HepG2 (cell line): Measurements from ENCODE around the gene NDRG2. TPM values are rescaled to one million over a fixed set of nuclear protein-coding genes. Genes with fewer than 3 reads are reported as not detected.

Experiments used
- CC2D1A ChIP-seq: sonication (generic); formaldehyde crosslinking; IDR thresholded peaks from 2 replicates; pipeline ENCODE4 v1.8.1; 2023; ENCODE audit warnings: mild to moderate bottlenecking, missing genetic modification reagents
- CHD2 ChIP-seq: IDR thresholded peaks from 2 replicates; pipeline ENCODE4 v1.6.1; 2011; ENCODE audit warnings: low read depth, low read length, improper control_type of control experiment
- HOXA5 ChIP-seq: sonication (generic); formaldehyde crosslinking; IDR thresholded peaks from 2 replicates; pipeline ENCODE4 v1.4.0; 2020; ENCODE audit warnings: missing genetic modification reagents
- JUN ChIP-seq: sonication (generic); formaldehyde crosslinking; IDR thresholded peaks from 2 replicates; pipeline ENCODE4 v1.4.0; 2020; ENCODE audit warnings: mild to moderate bottlenecking, missing genetic modification reagents
- MYPOP ChIP-seq: sonication (generic); formaldehyde crosslinking; IDR thresholded peaks from 2 replicates; pipeline ENCODE4 v1.8.1; 2023; ENCODE audit warnings: mild to moderate bottlenecking, moderate library complexity, missing genetic modification reagents
- PAXIP1 ChIP-seq: sonication (generic); formaldehyde crosslinking; conservative IDR thresholded peaks from 2 replicates; pipeline ENCODE4 v1.4.0; 2020; ENCODE audit warnings: mild to moderate bottlenecking, missing genetic modification reagents, moderate library complexity
- RAD51 ChIP-seq: fragments of 450-650 bp; IDR thresholded peaks from 2 replicates; pipeline ENCODE4 v1.6.1; 2016; ENCODE audit warnings: borderline replicate concordance
- RXRA ChIP-seq: sonication (generic); formaldehyde crosslinking; IDR thresholded peaks from 2 replicates; pipeline ENCODE4 v1.5.1; 2020; ENCODE audit warnings: missing genetic modification reagents
- SNAPC2 ChIP-seq: sonication (generic); formaldehyde crosslinking; IDR thresholded peaks from 2 replicates; pipeline ENCODE4 v1.8.1; 2022; ENCODE audit warnings: mild to moderate bottlenecking, missing genetic modification reagents
- THAP8 ChIP-seq: sonication (generic); formaldehyde crosslinking; IDR thresholded peaks from 2 replicates; pipeline ENCODE4 v1.5.1; 2020; ENCODE audit warnings: missing genetic modification reagents, mild to moderate bottlenecking, borderline replicate concordance
- ZHX2 ChIP-seq, 2 experiments: sonication (generic) in 1 of 2; formaldehyde crosslinking in 1 of 2; IDR thresholded peaks; 2 replicates each; pipeline versions ENCODE4 v1.6.1 to v1.9.0; 2014 to 2022; ENCODE audit warnings: antibody characterized with exemption in 1 of 2, borderline replicate concordance in 1 of 2, inconsistent platforms in 1 of 2, low read depth in 1 of 2, missing genetic modification reagents in 1 of 2
- ZNF234 ChIP-seq: sonication (generic); formaldehyde crosslinking; conservative IDR thresholded peaks from 2 replicates; pipeline ENCODE4 v1.5.1; 2020; ENCODE audit warnings: mild to moderate bottlenecking, missing genetic modification reagents
- ZNF703 ChIP-seq: sonication (generic); formaldehyde crosslinking; IDR thresholded peaks from 2 replicates; pipeline ENCODE4 v1.5.1; 2020; ENCODE audit warnings: missing genetic modification reagents, mild to moderate bottlenecking, moderate library complexity, borderline replicate concordance
- polyA plus RNA-seq, 8 experiments: library from polyadenylated mRNA; depleted of rRNA in 3 of 8; stranded (reverse) in 7 of 8; unstranded in 1 of 8; fragments of >200 nt; fragmentation: Illumina TruSeq in 4 of 8; extraction: Trizol in 4 of 8; gene quantifications; 2 replicates each; pipeline versions ENCODE4 v1.2.1 to v1.2.3, GENCODE V29; 2011 to 2016; ENCODE audit warnings: low read depth in 4 of 8, missing spikeins in 1 of 8, mixed read lengths in 1 of 8; ENCODE audit not compliant: insufficient read depth in 1 of 8
- total RNA-seq, 5 experiments: library from RNA; depleted of rRNA; stranded (reverse); fragments of >200 nt; fragmentation: Illumina TruSeq; extraction: Trizol; gene quantifications; 2 replicates each; pipeline ENCODE4 v1.2.3, GENCODE V29; 2016; ENCODE audit warnings: low read depth in 1 of 5
- TF ChIP-seq, protein P1 (sequence below): sonication (generic); formaldehyde crosslinking; IDR thresholded peaks from 2 replicates; pipeline ENCODE4 v1.9.0; 2022; ENCODE audit warnings: missing genetic modification reagents, mild to moderate bottlenecking, borderline replicate concordance

NDRG2 gene
- total and polyA plus RNA-seq, 2 of the 13 experiments (the other 11 are each of a cell fraction or from before 2014, with no cell fraction given), result 27.2 to 189 TPM

DNA sequence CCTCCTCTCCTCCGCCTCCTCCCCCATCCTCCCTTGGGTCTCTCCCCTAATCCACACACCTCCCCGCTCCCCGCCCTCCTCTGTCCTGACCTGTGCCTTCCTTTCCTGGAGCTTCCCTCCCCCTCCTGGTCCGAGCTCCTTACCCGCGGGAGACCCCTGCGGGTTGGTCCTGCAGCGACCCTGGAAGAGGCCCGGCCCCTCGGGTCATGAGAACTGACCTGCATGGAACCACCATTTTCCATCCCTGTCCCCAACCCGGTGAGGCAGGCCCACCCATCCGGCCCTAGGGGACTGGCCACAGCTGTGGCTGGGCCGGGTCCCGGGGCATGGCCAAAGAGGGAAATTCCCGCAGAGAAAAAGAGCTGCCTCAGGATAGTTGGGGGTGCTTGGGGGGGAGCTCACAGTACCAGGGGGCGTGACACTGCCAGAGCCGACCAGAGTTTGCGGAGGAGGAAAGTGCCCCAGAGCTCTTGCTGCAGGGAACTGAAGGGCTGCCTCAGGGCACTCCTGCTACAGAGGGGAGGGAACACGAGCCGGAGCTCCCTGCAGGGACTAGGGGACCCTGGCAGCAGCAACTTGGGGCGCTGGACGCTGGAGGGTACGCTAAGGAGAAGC is 45.9 kb upstream of the NDRG2 start (continued):
- TF ChIP-seq ZNF703 (0 out of 2 replicates have a peak, but pooled peaks have one; percentile 50), ZHX2 (IDR thresholded peaks at IDR 0.05; ENCODE audit: low read depth) (peak; percentile 57; the same call in 1 of the 2 replicates), ZHX2 (CRISPR knock-in tag; IDR thresholded peaks at IDR 0.05; ENCODE audit: borderline replicate concordance) (no peak), JUN (CRISPR knock-in tag) (no peak), CHD2 (0 out of 2 replicates have a peak, but pooled peaks have one; percentile 8), PAXIP1 (CRISPR knock-in tag) (peak; percentile 58), THAP8 (CRISPR knock-in tag) (peak; percentile 71; the same call in 1 of the 2 replicates), ZNF234 (CRISPR knock-in tag) (peak; percentile 95), HOXA5 (CRISPR knock-in tag) (peak; percentile 13; the same call in 1 of the 2 replicates), RAD51 (no peak), MYPOP (CRISPR knock-in tag) (peak; percentile 38; the same call in 1 of the 2 replicates), RXRA (CRISPR knock-in tag) (peak; percentile 68), SNAPC2 (CRISPR knock-in tag) (0 out of 2 replicates have a peak, but pooled peaks have one; percentile 31), CC2D1A (CRISPR knock-in tag) (0 out of 2 replicates have a peak, but pooled peaks have one; percentile 8)
- TF ChIP-seq, protein P1, sequence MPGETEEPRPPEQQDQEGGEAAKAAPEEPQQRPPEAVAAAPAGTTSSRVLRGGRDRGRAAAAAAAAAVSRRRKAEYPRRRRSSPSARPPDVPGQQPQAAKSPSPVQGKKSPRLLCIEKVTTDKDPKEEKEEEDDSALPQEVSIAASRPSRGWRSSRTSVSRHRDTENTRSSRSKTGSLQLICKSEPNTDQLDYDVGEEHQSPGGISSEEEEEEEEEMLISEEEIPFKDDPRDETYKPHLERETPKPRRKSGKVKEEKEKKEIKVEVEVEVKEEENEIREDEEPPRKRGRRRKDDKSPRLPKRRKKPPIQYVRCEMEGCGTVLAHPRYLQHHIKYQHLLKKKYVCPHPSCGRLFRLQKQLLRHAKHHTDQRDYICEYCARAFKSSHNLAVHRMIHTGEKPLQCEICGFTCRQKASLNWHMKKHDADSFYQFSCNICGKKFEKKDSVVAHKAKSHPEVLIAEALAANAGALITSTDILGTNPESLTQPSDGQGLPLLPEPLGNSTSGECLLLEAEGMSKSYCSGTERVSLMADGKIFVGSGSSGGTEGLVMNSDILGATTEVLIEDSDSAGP (CRISPR knock-in tag), result peak; percentile 70; the same call in 1 of the 2 replicates
